ENCODE data around the gene GRIA2.

- TF ChIP-seq, protein P1, sequence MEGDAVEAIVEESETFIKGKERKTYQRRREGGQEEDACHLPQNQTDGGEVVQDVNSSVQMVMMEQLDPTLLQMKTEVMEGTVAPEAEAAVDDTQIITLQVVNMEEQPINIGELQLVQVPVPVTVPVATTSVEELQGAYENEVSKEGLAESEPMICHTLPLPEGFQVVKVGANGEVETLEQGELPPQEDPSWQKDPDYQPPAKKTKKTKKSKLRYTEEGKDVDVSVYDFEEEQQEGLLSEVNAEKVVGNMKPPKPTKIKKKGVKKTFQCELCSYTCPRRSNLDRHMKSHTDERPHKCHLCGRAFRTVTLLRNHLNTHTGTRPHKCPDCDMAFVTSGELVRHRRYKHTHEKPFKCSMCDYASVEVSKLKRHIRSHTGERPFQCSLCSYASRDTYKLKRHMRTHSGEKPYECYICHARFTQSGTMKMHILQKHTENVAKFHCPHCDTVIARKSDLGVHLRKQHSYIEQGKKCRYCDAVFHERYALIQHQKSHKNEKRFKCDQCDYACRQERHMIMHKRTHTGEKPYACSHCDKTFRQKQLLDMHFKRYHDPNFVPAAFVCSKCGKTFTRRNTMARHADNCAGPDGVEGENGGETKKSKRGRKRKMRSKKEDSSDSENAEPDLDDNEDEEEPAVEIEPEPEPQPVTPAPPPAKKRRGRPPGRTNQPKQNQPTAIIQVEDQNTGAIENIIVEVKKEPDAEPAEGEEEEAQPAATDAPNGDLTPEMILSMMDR (conservative IDR thresholded peaks at IDR 0.05; ENCODE audit: low read length), result no peak
- no peak for TF ChIP-seq EZH2phosphoT487 (IDR thresholded peaks at IDR 0.05; ENCODE audit: borderline replicate concordance, low read depth, low read length)
Observed at GRCh38 chr4:157287445-157287844, 66.9 kb downstream of the GRIA2 start.
